HG03342 (cell line): Measurements from ENCODE around the gene NRIP1.

Source experiments
- ATAC-seq: cut with Tn5 transposase; IDR thresholded peaks from one replicate; pipeline ENCODE4 v1.9.1; 2021; ENCODE audit warnings: mild to moderate bottlenecking, moderate library complexity; ENCODE audit not compliant: unreplicated experiment

NRIP1 gene

GRCh38 chr21:14923468-14923867 lies 141.3 kb downstream of the NRIP1 start:
- no peak for ATAC-seq

GRCh38 chr21:14922980-14923379 lies 141.8 kb downstream of the NRIP1 start:
- no peak for ATAC-seq

GRCh38 chr21:14918527-14918926 lies 146.3 kb downstream of the NRIP1 start:
- no peak for ATAC-seq

GRCh38 chr21:14917762-14918161 lies 147.0 kb downstream of the NRIP1 start:
- ATAC-seq: no peak

GRCh38 chr21:14916676-14917141 lies 148.1 kb downstream of the NRIP1 start:
- no peak for ATAC-seq

GRCh38 chr21:14913638-14914037 lies 151.2 kb downstream of the NRIP1 start:
- no peak for ATAC-seq

GRCh38 chr21:14911351-14911750 lies 153.4 kb downstream of the NRIP1 start:
- ATAC-seq: no peak
